HPDE6-E6E7 (cell line): ENCODE measurements around the gene IRX2.

Experiments used
- DNase-seq: peaks from one replicate; pipeline ENCODE4 v3.0.0; 2011; ENCODE audit warnings: missing footprints; ENCODE audit errors: extremely low spot score

Gene IRX2

GRCh38 chr5:2741956-2742355, 9.5 kb downstream of the IRX2 start:
- DNase-seq: no peak

- DNase-seq: no peak
These were observed 10.5 kb downstream of the IRX2 start for GRCh38 chr5:2740876-2741555.

DNA sequence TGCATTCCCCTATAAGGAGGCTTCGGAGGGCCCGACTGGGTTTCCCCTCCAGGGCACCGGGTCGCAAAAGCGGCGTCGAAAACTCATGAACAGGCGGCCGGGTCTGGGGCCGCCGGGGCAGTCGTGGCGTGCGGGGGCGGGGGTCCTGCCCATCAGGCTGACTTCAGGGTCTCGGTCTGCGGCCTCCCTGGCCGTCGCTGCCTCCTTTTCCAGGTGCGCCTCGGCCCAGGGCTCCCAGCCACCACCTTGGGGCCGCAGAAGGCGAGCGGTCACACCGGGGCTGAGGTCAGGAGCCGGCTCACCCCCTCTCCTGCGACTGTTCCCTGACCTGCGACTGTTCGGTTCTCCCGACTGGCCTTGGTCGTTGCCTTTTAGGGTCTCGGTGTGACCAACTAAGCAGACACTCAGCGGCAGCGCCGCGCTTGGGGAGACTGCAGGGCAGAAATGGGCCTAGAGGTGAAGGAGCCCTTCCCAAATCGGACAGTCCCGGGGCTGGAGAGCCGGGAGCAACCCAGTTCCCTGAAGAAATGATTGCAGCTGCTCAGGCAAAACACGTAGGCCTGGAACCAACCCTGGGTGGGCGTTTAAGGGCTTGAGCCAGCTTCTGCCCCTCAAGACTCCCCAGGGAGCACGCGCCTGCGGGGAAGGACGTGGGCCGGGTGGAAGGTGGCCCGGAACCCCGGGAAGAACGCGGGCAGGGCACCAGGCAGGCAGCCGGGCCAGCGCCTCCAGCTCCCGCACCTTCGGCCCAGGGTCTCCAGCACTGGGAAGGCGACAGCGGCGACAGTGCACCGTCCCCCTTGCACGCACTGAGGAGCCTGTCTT, 11.2 kb downstream of the IRX2 start:
- no peak for DNase-seq

DNA sequence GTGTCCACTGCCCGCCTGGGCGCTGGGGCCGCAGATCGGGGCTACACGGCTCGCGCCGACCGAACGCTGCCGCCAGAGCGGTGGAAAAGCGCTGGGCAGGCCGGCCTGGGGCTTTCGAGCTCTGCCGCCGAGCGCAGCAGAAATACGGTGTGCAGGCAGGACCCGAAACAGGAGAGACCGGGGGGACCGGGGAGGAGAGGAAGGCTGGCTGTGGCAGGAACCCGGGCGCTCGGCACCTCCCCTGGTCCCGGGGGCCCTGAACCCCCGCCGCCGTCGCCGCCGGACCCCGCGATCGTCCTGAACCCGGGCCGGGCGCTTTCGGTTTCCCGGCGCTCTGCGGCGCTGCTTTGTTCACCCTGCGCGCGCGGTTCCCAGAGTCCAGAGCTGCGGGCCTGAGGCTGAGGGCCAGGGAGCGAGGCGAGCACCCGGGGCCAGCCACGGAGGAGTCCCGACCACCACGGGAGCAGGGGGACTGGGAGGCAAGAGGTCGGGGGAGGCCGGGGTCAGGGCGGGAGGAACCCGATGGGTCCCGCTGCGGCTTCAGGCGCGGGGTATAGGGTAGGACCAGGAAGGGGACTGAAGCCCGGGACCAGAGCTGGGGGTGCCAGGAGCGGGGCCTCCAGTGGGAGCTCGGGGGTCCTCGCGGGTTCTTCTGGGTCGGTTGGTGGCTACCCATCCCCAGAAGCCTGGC, 12.0 kb downstream of the IRX2 start:
- no peak for DNase-seq

DNA sequence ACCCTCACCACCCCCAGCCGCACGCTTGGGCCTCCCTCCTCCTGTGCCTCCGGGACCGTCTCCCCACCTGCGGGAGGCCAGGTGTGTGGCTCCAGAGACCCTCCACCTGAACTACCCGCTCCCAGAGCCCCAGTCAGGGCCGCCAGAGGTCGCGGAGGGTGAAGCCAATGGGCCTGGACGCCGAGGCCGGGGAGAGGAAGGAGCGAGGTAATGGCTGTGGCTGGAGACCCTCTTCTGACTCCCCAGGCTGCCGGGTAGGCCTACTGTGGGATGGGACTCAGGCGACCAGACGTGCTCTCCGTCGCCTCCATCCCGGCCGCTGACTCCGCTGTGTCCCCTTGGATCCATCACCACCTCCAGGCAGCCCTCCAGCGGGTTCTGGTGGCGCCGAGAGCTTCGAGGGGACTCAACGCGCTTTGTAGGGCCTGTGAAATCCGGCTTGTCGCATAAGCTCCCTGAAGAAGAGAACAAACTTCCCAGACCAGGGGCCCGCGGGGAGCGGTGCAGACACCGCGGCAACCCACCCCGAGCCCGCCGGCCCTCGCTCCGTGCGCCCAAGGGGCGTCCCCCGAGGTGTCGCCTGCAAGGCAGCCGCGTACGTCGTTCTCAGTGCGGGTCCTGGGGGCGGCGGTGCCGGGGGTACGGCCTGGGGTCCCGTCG, 12.6 kb downstream of the IRX2 start:
- DNase-seq: no peak

DNA sequence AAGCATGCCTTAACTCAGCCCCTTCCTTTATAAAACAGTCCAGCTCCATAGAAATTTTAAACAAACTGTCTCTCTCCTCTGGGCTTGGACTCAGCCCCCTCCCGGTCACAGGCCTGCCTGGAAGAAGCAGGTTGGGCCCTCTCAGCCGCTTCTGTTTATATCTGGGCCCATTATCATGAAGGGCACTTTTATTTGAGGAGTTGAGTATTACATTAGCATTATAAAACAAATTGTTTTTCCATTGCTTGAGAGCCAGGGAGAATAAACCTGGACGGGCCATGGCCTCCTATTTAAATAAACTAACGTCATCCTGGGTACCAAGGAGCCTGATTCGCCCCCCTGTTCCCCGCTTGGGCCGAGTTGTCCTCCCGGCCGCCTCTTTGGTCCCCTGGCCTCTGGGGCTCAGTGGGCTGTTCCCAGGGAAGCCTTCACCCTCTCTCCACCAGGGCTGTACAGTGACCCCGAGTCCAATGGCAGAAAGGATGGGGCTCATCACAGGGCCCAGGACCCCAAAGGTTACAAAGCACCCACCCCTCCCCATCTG, 13.2 kb downstream of the IRX2 start:
- DNase-seq: no peak

DNA sequence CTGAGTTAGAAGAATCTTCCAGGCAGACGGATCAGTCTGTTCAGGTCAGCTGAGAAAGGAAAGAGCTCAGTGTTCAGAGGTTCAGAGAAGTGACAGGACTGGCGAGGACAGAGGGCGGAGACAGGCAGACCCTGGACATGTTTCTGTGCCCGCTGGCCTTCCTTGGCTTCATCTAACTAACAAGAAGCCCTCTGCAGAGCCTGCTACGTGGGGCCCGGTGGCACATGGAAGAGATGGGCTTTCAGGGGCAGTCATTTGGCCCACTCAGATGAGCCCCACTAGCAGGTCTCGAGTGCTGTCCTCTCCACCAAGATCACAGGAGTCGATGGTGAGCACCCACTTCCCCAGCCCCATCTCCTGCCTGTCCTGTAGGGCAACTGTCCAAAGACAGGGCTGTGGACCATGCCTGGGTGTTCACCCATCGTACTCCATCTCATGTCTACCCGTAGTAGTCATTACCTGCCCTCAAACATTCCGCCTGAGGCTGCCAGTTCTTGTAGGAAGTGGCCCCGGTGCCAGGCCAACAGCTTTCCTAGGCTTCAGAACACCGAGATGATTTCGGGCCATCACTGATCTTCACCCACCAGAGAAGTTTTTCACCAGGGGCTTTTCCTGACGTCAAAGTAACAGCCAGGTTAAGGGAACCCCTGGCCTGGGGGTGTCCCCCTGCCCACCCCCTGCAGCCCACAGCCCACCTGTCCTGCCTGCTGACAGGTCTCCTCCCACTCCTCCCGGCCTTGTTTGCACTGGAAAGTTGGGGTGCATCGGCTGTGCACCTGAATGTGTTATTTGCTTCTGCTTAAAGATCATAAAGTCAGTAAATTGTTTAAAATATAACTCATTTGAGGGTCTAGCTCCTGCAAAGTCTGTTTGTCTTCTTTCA, 14.0 kb downstream of the IRX2 start:
- no peak for DNase-seq

DNA sequence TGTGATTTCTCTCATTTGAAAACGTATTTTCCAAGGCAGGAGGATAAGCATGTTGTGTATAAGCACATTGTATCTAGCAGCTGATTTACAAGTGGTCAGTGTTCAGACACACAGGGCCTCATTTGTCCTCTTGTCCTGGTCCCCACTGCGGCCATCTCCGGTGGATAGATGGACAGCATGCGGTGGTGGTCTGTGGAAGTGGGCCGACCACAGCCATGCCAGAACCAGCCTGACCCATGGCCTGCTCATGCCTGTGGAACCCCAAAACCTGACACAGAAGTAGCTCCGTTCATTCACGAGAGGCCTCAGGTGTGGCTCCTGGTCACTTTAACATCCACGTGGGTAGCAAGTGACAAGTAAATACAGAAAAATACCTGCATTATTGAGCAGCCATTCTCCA, 14.6 kb downstream of the IRX2 start:
- DNase-seq: no peak

DNA sequence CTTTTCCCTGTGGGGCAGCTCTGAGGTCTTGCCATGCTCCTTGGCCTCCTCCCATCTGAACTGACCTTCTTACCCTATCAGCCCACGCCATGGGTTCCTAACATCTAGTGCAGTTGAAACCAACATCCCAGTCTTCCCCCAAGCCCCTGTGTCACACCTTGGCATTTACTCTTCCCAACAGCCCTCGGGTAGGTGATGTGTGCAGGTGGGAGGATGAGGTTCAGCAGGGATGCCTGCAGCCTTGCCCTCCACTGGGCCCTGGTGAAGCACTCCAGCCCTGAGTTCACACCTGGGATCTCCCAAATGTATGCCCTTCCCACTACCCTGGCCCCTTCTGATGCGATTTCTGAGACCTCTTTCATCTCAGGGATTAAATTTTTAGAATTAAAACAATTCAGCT, 15.5 kb downstream of the IRX2 start:
- no peak for DNase-seq

GRCh38 chr5:2732850-2733249, 18.6 kb downstream of the IRX2 start:
- DNase-seq: no peak

GRCh38 chr5:2732004-2732403, 19.5 kb downstream of the IRX2 start:
- DNase-seq: no peak

- DNase-seq: no peak
These were observed 22.3 kb downstream of the IRX2 start for GRCh38 chr5:2729189-2729588.

DNA sequence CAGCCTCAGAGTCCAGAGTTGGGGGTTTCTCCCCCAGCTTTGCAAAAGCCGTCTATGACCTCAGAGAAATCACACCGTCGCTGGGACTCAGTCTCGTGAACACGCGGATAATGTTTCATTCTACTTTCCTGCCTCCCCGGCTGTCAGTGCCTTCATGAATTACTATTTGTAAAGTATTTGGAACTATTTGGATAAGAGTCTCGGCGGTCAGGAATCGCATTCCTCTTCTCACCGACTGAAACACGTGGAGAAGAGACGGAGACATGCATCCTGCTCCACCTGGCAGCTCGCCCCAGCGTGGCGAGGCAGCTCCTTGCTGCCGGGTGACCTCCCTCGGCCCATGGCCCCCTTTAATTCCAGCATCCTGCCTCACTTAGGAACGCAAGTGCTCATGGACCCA, 23.9 kb downstream of the IRX2 start:
- no peak for DNase-seq

GRCh38 chr5:2725980-2726765, 25.3 kb downstream of the IRX2 start:
- no peak for DNase-seq

GRCh38 chr5:2724831-2725230, 26.6 kb downstream of the IRX2 start:
- no peak for DNase-seq

DNA sequence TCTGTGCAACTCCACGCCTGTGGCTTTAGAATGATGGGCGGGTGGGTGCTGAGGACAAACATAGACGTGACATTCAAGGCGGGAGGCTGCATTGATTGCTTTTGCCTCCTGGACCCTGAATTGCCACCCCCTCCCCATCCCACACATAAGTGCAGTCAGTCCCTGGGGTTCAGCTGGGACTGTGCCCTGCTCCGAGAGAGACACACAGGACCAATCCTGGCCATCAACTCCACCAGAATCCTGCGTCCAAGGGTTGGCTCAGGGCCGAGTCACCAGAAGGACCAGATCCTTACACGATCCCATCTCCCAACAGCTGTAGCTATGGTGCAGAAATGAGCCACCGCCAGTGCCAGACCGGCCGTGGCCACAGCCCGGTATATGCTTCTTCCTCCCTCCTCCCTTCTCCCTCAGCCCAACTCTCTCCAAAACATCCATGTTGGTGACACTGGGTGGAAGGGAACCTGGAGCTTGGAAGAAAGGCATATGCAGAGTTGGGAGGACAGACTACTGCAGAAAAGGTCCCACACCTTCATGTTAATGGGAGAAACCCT, 27.4 kb downstream of the IRX2 start:
- DNase-seq: no peak

DNA sequence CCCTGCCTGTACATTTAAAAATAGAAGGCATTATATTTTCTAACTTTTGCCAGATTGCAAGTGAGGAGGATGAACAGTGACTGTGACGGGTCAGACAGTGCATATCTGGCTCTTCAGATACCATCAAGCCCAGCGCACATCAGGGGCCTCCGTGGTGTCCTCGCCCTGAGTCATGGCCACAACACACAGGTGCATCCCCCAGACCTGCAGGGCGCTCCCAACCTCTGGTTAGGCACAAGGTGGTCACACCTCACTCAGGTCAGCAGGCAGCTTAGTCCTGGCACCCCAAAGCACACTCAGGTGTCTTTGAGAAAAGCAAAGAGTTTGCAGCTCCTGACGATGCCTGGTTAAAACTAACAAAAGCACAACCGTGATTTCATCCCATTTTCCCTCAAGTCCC, 28.6 kb downstream of the IRX2 start:
- no peak for DNase-seq

DNA sequence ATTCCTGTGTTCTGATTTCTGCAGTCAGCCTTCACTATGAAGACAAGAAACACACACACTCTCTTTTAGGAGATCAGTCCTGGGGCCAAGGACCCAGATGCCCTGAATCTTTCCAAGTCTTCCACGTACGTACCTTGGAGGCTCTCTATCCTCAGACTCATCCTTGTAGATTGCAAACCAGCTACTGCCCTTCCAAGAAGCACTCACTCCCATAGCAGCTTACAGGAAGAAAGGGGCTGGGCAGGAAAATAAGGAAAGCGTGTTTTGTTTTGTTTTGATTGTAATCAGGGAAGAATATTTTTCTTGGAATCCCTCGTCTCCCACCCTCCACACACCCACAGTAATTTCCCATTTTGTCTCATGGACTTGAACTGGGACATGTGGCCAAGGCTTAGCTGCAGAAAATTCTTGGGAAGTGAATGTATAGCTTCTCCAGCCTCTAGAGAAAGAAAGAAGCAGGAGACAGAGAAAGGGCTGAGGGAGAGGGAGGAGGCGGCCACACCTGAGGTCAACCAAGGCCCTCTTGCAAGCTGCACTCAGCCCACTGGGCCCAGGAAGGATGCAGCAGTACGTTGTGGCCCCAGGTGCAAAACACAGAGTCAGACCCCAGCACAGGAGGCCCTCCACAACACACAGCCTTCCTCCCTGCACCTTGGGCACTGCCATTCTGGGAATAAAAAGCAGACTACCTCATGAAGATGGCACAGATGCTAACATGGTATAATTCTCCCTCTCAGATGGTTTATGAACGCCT, 29.9 kb downstream of the IRX2 start:
- no peak for DNase-seq

- no peak for DNase-seq
These were observed 32.1 kb downstream of the IRX2 start for GRCh38 chr5:2719332-2719731.
